DMS53 treated with DMSO at 0.1 percent for 48 hours (cell line): Measurements from ENCODE around the gene ALLC.

Source experiments
- DNase-seq: peaks from one replicate; lab custom pipeline; 2025; ENCODE audit not compliant: unreplicated experiment; lab: John Stamatoyannopoulos, UW

The ALLC gene

DNA sequence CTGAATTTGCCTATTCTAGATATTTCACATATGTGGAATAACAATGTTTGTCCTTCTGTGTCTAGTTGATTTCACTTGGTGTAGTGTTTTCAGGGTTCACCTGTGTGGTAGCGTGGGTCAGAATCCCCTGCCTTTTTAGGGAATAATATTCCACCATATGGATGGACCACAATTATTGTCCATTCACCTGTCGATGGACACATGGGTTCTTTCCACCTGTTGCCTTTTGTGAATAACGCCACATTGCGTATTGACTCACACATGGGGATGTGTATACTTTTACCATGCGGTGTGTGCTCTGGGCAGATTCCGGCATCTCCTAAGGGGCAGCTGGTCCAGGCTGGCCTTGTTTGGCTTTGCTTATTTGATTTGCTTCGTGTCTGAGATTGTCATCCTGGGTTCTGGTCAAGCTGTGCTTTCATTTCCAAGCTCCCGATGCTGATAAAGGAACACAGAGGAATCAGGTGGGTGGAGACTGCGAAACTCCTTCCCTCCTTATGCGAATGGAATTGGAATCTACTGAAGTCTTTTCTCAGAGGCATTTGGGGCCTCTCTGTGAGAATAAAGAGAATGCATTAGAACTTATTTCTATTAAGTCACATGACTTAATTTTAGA, 18.9 kb upstream of the ALLC start:
- DNase-seq, result no peak

DNA sequence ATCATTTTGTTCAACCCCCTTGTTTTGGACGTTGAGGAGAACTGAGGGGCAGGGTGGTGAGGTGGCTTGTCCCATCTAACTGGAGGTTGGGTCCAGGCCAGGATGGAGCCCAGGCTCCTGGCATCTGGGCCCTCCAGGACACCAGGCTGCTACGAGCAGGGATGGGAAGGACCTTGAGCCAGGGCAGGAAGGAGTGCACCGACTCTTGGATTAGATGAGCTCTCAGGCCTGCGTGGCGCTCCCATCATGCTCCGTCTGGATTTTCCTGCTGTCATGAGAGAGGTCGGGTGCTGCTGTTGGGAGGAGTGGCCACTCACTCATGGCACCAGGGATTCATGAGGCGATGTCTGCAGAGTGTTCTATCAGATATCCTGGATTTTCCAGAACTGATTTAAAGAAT, 18.3 kb upstream of the ALLC start:
- DNase-seq, result no peak

DNA sequence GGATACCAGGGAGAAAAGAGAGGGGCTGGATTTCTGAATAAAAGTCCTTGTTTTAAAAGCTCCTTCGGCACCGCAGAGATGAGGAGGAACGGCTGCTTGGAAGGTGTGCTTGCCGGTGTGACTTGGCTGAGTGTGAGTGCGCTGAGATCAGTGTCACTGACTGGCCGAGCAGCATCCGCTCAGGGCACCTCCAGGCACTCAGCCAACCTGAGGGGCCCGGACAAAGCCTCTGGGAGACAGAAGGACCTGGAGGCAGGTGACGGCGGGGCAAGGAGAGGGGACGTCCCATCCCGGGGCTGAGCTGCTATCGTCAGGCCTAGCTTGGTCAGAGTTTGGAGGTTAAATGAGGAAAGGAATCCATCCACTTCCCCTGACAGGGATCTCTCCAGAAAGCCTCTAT, 16.8 kb upstream of the ALLC start:
- no peak for DNase-seq

DNA sequence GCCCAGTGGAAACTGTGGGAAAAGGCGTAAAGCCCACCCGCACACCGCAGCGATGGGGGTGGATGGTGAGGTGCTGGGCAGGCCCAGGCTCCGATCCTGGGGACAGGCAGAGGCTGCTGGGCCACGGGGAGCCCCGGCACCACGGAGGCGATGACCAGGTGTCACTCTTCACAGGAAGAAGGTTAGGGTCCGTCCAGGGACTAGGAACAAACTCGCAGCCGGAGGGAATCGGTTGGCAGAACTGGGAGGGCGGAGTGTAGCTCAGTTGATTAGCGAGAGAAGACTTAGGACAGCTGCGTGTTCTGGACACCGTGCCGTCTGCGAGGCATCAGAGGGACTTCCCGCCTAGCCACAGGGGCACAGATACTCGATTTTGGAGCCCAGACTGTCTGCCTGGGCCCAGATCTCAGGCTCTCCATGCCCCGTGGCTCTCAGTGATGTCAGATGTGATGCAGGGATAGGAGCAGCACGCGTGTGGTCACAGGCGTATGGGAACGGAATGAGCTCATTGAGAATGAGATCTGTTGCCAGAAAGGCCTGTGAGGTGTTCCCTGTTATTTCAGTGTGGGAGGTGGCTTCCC, 16.1 kb upstream of the ALLC start:
- DNase-seq, result no peak

DNA sequence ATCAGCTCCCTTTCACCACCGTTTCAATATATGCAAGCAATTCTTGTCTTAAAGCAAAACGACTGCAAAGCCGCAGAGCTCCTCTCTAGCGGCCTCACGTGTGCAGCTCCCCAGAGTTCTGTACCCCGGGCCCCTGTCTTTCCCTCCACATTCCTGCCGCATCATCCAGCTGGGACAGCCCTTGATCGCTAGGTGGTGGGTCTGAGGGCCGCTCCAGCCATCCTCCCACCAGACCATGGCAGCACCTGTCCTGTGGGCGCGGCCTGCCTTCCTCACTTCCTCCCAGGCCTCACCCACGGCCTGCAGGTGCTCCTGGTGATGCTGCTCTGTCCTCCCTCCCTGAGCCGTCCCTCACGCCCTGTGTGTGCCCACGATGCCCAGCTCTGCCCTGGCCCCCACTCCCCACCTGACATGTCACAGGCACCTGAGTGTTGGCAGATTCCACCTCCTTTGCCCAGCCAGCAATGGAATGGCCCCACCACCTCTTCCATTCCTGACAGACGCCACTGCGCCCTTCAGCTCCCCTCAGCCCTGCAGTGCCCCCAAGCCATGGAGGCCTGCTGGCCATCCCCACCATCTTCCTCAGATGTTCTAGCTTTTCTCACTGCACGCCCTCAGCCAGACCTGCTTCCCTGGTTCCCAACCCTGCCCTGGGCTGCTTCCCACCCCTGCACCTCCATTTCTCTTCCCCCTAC, 15.3 kb upstream of the ALLC start:
- no peak for DNase-seq

DNA sequence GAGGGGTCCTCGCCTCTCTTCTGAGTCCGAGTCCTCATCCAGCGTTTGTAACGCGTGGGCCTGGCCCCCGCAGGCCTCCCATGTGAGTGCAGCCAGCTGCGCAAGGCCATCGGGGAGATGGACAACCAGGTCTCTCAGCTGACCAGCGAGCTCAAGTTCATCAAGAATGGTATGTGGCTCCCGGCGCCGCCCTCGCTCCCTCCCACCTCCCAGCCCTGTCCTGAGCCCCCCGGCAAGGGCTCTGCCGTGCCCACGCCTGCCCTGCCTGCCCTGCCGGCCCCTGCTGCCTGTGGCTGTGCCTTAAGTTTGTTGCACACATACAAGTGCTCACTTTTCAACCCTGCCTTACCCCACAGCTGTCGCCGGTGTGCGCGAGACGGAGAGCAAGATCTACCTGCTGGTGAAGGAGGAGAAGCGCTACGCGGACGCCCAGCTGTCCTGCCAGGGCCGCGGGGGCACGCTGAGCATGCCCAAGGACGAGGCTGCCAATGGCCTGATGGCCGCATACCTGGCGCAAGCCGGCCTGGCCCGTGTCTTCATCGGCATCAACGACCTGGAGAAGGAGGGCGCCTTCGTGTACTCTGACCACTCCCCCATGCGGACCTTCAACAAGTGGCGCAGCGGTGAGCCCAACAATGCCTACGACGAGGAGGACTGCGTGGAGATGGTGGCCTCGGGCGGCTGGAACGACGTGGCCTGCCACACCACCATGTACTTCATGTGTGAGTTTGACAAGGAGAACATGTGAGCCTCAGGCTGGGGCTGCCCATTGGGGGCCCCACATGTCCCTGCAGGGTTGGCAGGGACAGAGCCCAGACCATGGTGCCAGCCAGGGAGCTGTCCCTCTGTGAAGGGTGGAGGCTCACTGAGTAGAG, 14.4 kb upstream of the ALLC start:
- no peak for DNase-seq

DNA sequence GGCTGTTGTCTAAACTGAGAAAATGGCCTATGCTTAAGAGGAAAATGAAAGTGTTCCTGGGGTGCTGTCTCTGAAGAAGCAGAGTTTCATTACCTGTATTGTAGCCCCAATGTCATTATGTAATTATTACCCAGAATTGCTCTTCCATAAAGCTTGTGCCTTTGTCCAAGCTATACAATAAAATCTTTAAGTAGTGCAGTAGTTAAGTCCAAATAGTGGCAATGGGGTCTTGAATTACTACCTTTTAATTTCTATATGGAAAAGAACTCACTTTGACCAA, 13.8 kb upstream of the ALLC start:
- no peak for DNase-seq

DNA sequence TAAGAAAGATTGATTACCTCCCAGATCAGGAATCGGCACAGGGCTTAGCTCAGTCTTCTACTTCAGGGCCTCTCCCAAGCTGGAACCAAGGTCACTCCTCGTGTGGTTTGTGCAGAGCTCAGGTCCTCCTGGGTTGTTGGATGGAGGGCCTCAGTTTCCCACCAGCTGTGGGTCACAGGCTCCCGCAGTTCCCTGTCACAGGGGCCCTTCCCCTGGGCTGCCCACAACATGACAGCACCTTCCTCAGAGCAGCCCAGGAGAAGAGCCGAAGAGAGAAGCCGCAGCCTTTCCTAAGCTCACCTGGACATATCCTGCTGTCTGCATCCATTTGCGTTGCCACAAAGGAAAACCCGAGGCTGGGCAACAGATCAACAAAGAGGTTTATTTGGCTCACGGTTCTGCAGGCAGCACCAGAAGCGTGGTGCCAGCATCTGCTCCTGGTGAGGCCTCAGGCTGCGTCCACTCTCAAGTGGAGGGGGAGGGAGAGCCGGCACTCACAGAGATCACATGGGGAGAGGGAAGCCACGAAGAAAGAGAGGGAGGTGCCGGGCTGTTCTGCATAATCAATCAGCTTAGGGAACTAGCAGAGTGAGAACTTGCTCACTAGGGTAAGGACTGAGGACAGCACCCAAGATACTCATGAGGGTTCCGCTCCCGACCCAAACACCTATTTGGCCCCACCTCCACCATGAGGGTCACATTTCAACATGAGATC, 13.0 kb upstream of the ALLC start:
- no peak for DNase-seq

DNA sequence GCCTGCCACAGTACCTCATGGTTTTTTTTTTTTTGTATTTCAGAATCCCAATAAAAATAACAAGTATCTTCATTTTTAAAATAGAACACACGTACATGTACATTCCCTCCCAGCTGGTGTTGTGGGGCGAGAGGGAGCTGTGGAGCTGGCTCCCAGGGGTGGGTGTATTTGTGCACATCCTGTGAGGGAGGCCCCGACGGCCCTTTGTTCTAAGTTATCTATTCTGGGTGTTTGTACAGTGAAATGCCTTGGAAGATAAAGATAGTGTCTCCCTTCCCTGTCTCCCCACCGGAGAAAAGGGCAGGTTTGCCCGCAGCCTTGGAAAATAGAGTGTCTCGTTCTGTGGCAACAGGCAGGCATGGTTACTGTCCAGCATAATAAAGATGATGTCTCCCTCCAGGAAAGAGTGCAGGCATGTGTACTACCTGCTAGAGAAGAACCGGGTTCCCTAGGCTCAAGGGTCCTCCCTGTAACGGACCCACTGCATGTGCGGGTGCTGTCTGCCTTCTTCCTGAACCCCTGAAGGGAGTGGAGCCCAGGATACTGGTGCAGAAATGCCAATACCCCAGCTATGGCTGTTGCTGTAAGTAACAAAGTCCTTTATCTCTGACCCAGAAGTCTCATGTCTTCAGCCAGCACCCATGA, 12.1 kb upstream of the ALLC start:
- DNase-seq, result no peak

DNA sequence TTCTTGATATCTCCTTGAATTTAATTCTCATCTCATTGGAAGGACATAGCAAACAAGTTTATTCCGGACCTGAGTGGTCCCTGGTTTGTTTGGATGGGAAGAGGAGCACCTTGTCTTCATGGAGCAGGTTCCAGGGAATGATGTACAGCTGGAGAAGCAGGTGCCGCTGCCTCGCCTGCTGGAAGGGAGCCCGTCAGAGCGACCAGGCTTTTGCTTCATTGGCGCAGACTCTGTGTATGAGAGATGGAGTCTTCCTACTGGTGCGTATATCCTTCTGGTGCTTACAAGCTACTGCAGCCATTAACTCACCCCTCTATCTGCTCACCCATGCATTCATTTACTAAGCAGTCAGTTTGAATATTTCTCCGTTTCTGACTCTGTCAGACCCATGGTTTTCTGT, 11.6 kb upstream of the ALLC start:
- no peak for DNase-seq

DNA sequence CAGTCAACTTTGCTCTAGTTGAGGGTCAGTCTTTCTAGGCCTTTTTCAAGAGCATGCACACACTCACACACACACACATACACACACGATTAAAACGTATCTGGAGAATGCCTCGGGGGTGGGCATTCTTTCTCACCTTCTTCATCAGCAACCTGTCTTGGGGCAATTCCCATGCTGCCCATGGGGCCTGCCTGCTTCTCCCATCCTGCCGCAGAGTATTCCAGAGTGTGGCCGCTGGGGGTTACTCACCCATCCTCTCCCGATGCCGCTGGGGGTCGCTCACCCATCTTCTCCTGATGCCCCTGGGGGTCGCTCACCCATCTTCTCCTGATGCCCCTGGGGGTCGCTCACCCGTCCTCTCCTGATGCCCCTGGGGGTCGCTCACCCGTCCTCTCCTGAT, 10.8 kb upstream of the ALLC start:
- DNase-seq, result no peak

DNA sequence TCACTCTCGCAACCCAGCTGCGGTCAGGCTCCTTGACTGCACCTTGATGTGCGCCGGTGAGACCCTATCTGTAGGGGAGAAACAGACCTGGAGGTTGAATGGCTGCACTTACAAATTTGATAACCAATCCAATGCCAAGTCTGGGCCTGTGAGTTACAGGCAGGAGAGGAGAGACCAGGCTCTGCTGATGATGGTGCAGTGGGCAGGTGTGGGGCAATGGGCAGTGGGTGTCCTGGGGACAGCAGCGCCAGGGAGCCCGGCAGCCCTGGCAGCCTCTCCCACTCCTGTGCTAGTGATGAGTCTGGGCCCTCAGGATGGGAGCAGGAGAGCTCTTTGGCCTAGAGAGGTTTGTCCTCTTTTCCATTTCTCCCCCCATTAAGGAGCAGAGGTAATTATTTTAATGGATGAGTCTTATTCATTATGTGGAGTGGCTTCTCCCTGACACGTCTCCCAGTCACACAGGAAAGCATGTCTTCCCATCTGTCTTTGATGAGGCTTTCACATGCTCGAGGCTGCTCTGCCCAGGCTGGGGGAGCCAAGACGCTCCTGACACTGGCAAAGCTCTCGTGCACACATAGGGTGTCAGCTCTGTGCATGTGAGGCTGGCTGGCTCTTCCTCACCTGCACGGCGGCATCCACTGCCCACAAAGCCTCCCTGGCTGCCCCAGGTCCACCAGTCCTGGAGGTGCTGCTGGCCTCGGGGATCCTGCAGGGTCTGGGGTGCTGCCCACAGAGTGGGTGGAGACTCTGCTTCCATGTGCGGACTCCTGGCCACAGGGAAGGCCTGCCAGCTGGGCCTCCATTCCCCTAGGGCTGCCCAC, 10.0 kb upstream of the ALLC start:
- DNase-seq, result no peak

DNA sequence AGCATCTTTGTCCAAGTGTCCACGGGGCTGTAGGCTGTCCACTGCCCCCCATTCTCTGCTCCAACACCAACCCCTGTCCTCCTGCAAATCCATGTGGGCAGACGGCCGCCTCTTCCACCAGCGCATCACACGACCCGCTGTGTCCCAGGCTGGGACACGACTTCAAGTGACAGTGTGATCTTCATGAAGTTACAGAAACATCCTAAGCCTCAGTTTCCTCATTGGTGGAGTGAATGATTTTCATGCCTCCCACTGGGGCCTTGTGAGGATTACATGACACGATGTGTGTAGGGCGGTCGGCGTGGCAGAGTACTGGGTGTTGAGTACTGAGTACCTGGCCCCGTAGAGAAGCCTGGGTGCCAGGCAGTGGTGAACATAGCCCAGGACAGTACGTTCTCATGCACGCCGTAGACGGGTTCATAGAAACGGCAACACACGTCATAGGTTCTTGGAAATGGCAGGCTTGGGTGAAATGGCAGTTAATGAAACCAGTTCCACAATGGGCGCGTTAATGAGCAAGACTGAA, 9.3 kb upstream of the ALLC start:
- no peak for DNase-seq

DNA sequence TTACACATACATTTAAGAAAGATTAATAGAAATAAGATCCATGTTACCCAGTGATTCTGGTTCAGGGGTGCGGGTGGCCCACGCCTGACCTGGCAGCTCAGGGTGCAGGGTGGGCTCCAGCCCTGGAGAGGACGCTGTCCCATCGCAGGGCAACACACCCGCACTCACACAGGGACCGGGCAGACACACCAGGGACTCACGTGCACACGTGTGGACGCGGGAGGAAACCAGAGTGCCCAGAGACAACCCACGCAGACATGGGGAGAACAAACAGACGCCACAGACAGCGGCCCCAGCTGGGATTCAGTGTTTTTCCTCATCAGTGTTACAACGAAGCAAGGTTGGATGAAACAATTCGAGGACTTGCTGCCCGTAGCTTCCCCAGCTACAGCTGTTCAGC, 8.4 kb upstream of the ALLC start:
- no peak for DNase-seq

DNA sequence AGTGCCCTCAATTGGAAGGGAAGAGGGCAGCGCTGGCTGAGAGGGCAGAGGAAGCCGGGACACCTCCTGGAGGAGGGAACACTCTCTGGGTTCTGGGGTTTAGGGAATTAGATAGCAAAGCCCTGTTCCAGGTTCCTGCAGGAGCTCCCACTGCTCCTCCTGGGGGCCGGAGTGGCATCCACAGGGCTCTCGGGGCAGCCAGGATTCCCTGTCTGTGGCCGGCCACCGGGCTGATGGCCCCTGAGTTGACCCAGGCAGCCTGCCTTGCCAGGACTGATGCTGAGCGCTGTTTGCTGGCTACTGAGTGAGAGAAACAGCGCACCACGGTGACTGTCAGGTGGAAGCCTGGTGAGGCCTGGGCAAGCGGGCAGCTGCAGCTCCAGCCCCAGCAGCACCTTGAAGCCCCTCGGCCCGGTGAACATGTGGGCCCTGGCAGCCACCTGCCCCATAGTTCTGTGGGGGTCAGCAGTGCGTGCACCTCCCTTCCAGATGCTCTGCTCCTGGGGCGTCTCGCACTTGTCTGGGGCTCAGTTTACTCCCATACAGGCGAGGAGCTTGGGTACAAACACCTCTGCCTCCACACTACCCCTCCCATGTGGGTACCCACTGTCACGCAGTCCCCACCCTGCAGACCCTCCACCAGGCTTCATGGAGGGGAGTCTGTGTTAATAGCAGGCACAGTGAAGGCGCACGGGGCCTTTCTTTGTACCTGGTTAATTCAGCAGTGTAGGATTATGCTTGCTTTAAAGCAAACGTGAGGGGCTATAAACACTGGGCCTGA, 7.7 kb upstream of the ALLC start:
- no peak for DNase-seq

DNA sequence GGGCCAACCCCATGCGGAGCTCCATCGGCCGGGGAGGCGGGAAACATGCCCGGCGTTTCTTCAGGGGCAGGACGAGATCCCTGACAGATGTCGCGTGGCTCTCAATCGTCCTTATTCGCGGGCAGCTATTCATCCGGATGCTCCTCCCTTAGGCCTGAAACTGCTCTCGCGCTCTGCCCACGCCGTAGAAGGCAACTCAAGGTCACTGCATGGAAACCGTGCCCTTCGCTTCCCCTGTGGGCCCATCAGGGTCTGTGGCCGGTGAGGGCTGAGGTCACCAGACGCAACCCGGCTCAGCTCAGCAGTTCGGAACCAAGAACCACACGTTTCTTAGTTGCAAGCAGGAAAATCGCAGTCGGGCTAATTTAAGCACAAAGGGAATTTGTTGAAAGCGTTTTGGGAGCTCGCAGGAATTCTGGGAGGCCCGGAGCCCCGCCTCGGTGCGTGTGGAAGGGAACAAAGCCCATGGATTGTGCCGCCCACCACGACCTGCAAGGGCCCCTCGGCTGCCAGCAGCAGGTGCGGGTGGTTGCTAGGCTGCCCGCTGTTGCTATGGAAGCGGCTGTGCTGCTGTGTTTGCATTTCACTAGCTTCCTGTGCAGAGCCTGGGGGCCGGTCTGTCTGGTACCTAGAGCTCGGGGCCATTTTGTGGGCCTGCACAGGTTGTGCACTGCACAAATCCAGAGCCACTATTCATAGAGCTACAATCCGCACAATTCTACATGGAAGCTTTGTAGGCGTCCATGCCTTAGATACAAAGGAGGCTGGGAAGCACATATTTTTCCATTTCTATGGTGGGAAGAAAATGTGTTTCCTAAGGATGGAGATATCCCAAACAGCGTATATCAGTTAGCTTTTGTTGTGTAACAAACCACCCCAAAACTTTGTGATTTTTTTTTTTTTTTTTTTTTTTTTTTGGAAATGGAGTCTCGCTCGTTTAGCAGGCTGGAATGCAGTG, 6.0 kb upstream of the ALLC start:
- peak; percentile 80 for DNase-seq

DNA sequence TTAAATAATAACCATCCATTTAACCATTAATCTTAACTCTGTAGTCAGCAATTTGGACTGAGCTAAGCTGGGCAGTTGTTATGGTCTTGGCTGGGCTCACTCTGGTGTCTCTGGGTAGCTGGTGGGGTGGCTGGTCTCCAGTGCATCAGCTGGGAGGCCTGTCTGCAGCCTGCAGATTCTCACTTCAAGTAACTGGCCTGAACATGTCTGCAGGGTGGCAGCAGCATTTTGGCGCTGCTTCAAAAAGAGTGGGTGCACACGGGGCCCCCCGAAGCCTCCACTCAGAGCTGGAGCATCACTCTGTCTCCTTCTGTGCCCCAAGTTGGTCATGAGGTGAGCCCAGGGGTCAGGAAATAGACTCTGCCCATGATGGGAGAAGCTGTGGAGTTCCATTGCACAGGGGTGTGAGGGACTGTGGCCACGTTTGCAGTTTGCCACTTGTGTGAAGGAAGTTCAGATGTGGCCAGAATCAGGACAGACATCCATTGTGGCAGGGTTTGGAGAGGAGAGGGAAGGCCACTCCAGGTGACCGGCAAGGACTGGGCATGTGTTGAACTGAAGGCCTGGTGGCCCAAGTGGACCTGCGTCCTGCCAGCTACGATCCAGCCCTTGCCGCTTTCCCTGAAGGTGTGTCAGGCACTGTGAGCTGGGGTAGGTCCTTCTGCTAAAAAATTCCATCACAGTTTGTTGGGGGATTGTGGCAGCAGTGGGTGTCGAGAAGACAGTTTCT, 4.9 kb upstream of the ALLC start:
- DNase-seq, result no peak
